Esophagus muscularis mucosa (tissue), 4 donors: ENCODE measurements around the gene ZFHX2. TPM values are rescaled to one million over a fixed set of nuclear protein-coding genes. Genes with fewer than 3 reads are reported as not detected.

Source experiments
- DNase-seq: peaks from one replicate; pipeline ENCODE4 v3.0.0-alpha.2; 2017; ENCODE audit errors: extremely low spot score
- H3K27ac ChIP-seq, 4 donors: fragments of 200-600 bp; sonication (generic); replicated peaks in 1 of 4; 1 replicate in 3 of 4; 2 replicates in 1 of 4; pipeline ENCODE4 v1.5.1; 2016 to 2019; ENCODE audit warnings: mild to moderate bottlenecking in 1 of 4
- H3K27me3 ChIP-seq, 4 donors: fragments of 200-600 bp; sonication (generic); one replicate each; pipeline versions ENCODE4 v1.5.1 to v1.6.0; 2016 to 2019
- H3K36me3 ChIP-seq, 4 donors: fragments of 200-600 bp; sonication (generic); one replicate each; pipeline ENCODE4 v1.5.1; 2016 to 2019
- H3K4me1 ChIP-seq, 4 donors: fragments of 200-600 bp; sonication (generic); one replicate each; pipeline ENCODE4 v1.5.1; 2016 to 2019
- H3K4me3 ChIP-seq, 4 donors: fragments of 200-600 bp; sonication (generic); 1 replicate in 2 of 4; 2 replicates in 2 of 4; pipeline ENCODE4 v1.5.1; 2016 to 2019; ENCODE audit warnings: mild to moderate bottlenecking in 4 of 4, moderate library complexity in 1 of 4
- H3K9me3 ChIP-seq, 4 donors: fragments of 200-600 bp; sonication (generic); 1 replicate in 3 of 4; 2 replicates in 1 of 4; pipeline ENCODE4 v1.5.1; 2016 to 2019
- CTCF ChIP-seq, 3 experiments: fragments of 200-600 bp in 2 of 3; fragments of 450-650 bp in 1 of 3; sonication (generic) in 2 of 3; IDR thresholded peaks; one replicate each; pipeline ENCODE4 v1.5.1; 2017 to 2019; ENCODE audit warnings: antibody characterized with exemption in 3 of 3, mild to moderate bottlenecking in 2 of 3, moderate library complexity in 1 of 3
- EP300 ChIP-seq: sonication (generic); formaldehyde crosslinking; IDR thresholded peaks from one replicate; pipeline ENCODE4 v1.6.1; 2017; ENCODE audit warnings: antibody characterized with exemption
- POLR2A ChIP-seq: fragments of 450-650 bp; IDR thresholded peaks from one replicate; pipeline ENCODE4 v1.6.1; 2017; ENCODE audit warnings: antibody characterized with exemption, moderate library complexity, mild to moderate bottlenecking, low read depth
- POLR2AphosphoS5 ChIP-seq, 2 donors: sonication (generic); formaldehyde crosslinking; IDR thresholded peaks; one replicate each; pipeline ENCODE4 v1.6.1; 2017; ENCODE audit warnings: antibody characterized with exemption in 2 of 2
- WGBS: methylation state at CpG from one replicate; pipeline ENCODE4 v1.1.5; 2018; 5-methylcytosine and 5-hydroxymethylcytosine counted together
- intact Hi-C: fragments of 100-400 bp; cut with DNase I; formaldehyde crosslinking; loops from one replicate; pipeline ENCODE4 v1.15.1; 2023
- total RNA-seq, 4 donors: library from RNA; depleted of rRNA; stranded (reverse); fragments of >200 nt; gene quantifications; one replicate each; pipeline versions ENCODE4 v1.1.0 to v1.2.1, GENCODE V29; 2016

ZFHX2 gene
- total RNA-seq, 4 donors from 2014 or later, result 0.50 to 1.8 (median 1.2) TPM

- intact Hi-C loops, result no loop called here
- Histone ChIP-seq H3K9me3 (no peaks in the 10 kb centered on the region), H3K4me3 (peak overlapping the region; percentile 35 to 50 (median 42)), H3K4me1 (peaks cover 7 to 35% (median 34%) of the 10 kb centered on the region in 4 donors), H3K36me3 (no peaks in the 10 kb centered on the region), H3K27ac (no peak overlapping the region), H3K27me3 (peaks cover 8 to 90% (median 36%) of the 10 kb centered on the region in 4 donors)
- TF ChIP-seq CTCF (IDR thresholded peaks at IDR 0.05) (no peak), POLR2AphosphoS5 (IDR thresholded peaks at IDR 0.05) (no peak), EP300 (no peak), POLR2A (no peak)
- 10% methylated on average over 16 of the region's 67 CpGs for WGBS
- DNase-seq, result no peak
Observed at GRCh38 chr14:23577004-23577681, 25.6 kb upstream of the ZFHX2 start.

GRCh38 chr14:23573384-23574015 lies 21.9 kb upstream of the ZFHX2 start:
- DNase-seq, result no peak
- intact Hi-C loops, result no loop called here
- no peaks in the 10 kb centered on the region for H3K36me3 ChIP-seq
- 75% methylated on average over 5 of the region's 5 CpGs for WGBS
- H3K4me3 ChIP-seq, result no peak overlapping the region
- H3K9me3 ChIP-seq, result no peaks in the 10 kb centered on the region
- H3K4me1 ChIP-seq, result peaks cover 7 to 34% (median 28%) of the 10 kb centered on the region in 4 donors
- peaks cover 8 to 74% (median 33%) of the 10 kb centered on the region in 4 donors for H3K27me3 ChIP-seq
- TF ChIP-seq POLR2AphosphoS5 (IDR thresholded peaks at IDR 0.05) (no peak), POLR2A (no peak), EP300 (no peak), CTCF (IDR thresholded peaks at IDR 0.05) (no peak)
- no peak overlapping the region for H3K27ac ChIP-seq

- H3K36me3 ChIP-seq, result no peaks in the 10 kb centered on the region
- TF ChIP-seq POLR2AphosphoS5 (IDR thresholded peaks at IDR 0.05) (peak in 1 of 2 donors; percentile 9), POLR2A (no peak)
- no peak overlapping the region for H3K27ac ChIP-seq
- H3K9me3 ChIP-seq, result no peaks in the 10 kb centered on the region
- H3K4me1 ChIP-seq, result peaks cover 10 to 34% (median 27%) of the 10 kb centered on the region in 4 donors
- 62% methylated on average over 4 of the region's 4 CpGs for WGBS
- H3K4me3 ChIP-seq, result no peak overlapping the region
- DNase-seq, result no peak
- intact Hi-C loops, result no loop called here
- H3K27me3 ChIP-seq, result peaks cover 8 to 67% (median 28%) of the 10 kb centered on the region in 4 donors
Observed at GRCh38 chr14:23572836-23573235, 21.3 kb upstream of the ZFHX2 start.

- H3K27ac ChIP-seq, result no peak overlapping the region
- intact Hi-C loops, result no loop called here
- no peak for DNase-seq
- WGBS, result 65% methylated on average over 4 of the region's 4 CpGs
- no peaks in the 10 kb centered on the region for H3K9me3 ChIP-seq
- no peak overlapping the region for H3K4me3 ChIP-seq
- H3K36me3 ChIP-seq, result no peaks in the 10 kb centered on the region
- TF ChIP-seq POLR2AphosphoS5 (IDR thresholded peaks at IDR 0.05) (no peak), POLR2A (no peak), CTCF (IDR thresholded peaks at IDR 0.05) (no peak), EP300 (no peak)
- peaks cover 7 to 63% (median 24%) of the 10 kb centered on the region in 4 donors for H3K27me3 ChIP-seq
- peaks cover 11 to 34% (median 27%) of the 10 kb centered on the region in 4 donors for H3K4me1 ChIP-seq
Observed at GRCh38 chr14:23572524-23572828, 20.9 kb upstream of the ZFHX2 start.

GRCh38 chr14:23571701-23572523 lies 20.3 kb upstream of the ZFHX2 start:
- H3K36me3 ChIP-seq, result no peaks in the 10 kb centered on the region
- H3K27ac ChIP-seq, result no peak overlapping the region
- TF ChIP-seq POLR2AphosphoS5 (IDR thresholded peaks at IDR 0.05), result no peak
- no peak for TF ChIP-seq EP300
- TF ChIP-seq CTCF (IDR thresholded peaks at IDR 0.05), result no peak
- TF ChIP-seq POLR2A, result no peak
- H3K9me3 ChIP-seq, result no peaks in the 10 kb centered on the region
- 64% methylated on average over 13 of the region's 14 CpGs for WGBS
- H3K4me1 ChIP-seq, result peaks cover 7 to 34% (median 24%) of the 10 kb centered on the region in 4 donors
- no peak overlapping the region for H3K4me3 ChIP-seq
- H3K27me3 ChIP-seq, result peaks cover 1 to 58% (median 19%) of the 10 kb centered on the region in 4 donors
- no peak for DNase-seq
- intact Hi-C loops, result no loop called here
